Prostate gland (tissue), 2 donors: ENCODE data around the gene PLBD2.

Experiments
- CTCF ChIP-seq, 4 experiments: fragments of 200-600 bp in 2 of 4; fragments of 450-650 bp in 2 of 4; sonication (generic) in 2 of 4; IDR thresholded peaks; 1 replicate in 3 of 4; 2 replicates in 1 of 4; pipeline ENCODE4 v1.5.1; 2016 to 2019; ENCODE audit warnings: antibody characterized with exemption in 4 of 4, mild to moderate bottlenecking in 2 of 4, moderate library complexity in 2 of 4
- POLR2A ChIP-seq: fragments of 450-650 bp; IDR thresholded peaks from one replicate; pipeline ENCODE4 v1.6.1; 2016; ENCODE audit warnings: antibody characterized with exemption, mild to moderate bottlenecking

DNA sequence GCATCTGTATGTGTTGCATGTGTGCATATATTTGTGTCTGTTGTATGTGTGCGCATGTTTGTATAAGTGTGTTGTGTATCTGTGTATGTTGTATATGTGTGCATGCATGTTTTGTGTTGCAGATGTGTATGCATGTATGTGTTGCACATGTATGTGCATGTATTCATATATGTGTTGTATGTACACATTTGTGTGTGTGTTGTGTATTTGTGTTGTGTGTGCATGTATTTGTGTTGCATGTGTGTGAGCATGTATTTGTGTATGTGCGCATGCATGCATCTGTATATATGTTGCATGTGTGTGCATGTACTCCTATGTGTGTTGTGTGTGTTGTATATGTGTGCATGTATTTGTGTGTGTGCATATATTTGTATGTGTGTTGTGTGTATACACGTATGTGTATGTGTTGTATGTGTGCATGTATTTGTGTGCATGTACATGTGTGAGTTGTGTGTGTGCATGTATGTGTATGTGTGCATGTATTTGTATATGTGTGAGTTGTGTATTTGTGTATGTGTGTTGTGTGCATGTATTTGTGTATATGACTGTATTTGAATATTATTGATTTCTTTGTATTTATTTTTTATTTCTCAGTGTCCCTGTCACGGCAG lies 40.2 kb upstream of the PLBD2 start:
- TF ChIP-seq CTCF (IDR thresholded peaks at IDR 0.05), result no peak
- TF ChIP-seq POLR2A, result no peak
